ENCODE results near the gene MFRP.

GRCh38 chr11:119341222-119342022 lies 5.1 kb downstream of the MFRP start:
- TF ChIP-seq CTCF (IDR thresholded peaks at IDR 0.05) = no peak
- TF ChIP-seq POLR2A (IDR thresholded peaks at IDR 0.05) = no peak
